NCI-H2171 treated with DMSO at 0.1 percent for 48 hours (cell line): ENCODE results near the gene INPP5A.
"Not testable (repeated sequence)": the region's sequence is repeated elsewhere in the genome, so short reads cannot be mapped to it uniquely, and the experiment has no call there.

Experiments
- DNase-seq: peaks from one replicate; lab custom pipeline; 2025; lab: John Stamatoyannopoulos, UW

The INPP5A gene

DNA sequence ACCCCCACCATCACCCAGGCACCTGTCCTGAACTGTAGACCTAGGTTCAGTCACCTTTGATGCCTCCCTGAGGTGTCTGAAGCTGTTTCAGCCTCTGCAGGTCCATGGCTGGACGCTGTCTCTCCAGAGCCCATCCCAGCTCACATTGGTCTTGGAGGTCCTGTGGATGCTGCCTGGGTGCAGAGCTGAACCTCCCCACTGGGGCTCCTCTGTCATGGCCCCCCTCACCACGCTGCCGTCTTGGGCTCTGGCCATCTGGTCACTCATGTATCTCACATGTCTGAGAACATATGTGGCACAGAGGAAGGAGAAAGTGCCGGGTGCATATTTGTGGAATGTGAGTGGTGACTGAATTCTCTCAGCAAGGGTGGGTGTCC is 139.5 kb downstream of the INPP5A start:
- DNase-seq = no peak

DNA sequence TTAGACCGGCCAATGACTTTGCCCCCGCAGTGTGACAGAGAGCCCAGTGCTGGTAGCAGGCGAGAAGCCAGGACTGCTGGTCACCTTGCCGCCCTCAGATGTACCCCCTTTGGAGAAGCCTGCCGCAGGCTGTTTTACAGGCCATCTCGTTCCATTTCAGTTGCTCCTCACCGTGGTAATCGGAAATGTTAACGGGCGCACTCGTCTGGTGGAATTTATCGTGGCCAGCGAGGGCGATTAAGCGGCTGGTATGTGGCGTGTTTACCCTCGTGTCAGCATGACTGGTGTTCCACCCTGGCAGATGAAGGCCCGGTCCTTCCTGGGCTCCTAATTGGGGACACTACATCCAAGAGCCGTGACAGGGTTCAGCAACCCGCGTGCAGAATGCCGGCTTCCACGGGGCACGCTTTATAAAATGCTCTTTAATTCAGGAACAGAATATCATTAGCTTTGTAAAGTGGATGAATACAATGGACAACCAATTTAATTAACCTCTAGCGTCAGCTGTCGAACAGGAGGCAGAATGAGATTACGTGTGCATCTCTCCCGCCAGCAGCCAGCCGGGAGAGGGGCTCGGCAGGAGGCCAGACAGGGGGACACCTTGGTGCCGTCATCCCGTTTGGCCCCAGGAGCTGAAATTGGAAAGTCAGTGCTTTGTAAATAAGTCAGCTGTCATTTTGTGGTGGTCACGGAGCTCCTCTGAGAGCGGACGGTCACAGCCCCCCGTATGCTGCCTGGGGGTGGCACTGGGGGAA is 140.1 kb downstream of the INPP5A start:
- no peak for DNase-seq

DNA sequence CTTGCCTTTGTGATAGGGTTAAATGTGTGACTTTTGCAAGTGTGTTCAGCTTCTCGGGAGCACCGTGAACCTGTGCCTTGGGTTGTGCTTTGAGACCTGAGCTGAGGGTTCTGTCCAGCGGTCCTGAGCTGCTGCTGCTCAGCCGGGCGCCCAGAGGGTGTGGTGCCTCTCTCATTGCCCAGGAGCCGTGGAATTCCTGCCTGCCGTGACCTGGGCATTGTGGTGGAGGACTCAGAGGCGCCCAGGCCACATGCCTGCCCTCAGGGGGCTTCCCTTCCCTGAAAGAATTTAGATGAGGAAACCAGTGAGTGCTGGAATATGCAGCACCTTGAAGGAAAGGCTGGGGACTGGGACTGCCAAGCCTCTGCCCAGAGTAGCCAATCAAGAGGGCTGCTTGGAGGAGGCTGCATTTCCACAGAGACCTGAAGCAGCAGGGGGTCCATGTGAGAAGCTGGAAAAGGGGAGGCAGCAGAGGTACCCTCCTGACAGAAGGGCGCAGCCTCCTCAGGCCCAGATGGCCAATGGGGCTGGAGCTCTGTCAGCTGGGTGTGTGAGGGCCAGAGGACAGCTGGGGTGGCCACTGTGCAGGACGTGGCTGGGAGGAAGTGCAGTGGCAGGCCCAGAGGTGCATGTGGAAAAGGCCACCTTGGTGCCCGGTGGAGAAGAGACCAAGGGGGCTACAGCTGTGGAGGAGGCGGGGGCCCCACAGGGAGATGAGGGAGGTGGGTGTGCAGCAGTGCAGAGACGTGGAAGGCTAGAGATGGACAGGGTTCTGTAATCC is 141.0 kb downstream of the INPP5A start:
- DNase-seq = no peak

DNA sequence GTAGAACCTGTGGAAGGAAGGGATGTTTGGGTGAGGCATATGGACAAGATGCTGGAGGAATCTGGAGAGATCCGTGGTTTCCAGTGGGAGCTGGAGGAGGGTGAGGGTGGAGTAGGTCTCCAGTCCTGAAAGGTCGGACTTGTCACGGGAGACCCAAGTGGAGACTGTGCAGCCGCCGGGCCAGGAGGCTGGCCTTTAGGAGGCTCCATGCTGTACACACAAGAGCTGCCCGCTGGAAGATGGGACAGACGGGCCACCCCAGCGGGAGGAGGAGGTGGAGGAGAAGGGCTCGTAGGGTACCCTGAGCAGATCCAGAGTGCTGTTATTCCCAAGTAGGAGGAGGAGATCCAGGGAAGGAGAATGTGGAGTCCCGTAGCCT is 141.6 kb downstream of the INPP5A start:
- no peak for DNase-seq

DNA sequence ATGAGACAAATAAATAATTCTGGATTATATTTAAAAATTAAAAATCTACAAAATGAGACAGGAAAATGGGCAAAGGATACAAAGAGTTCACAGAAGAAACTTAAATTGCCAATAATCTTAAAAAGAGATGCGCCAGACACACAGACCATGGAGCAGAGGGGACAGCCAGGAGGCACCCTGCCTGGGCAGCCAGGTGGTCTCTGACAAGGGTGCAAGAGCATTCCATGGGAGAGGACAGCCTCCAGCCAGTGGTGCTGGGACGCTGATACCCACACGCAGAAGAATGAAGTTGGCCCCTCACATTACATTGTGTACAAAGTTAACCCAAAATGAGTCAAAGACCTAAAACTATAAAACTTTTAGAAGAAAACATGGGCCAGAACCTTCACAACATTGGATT is 142.1 kb downstream of the INPP5A start:
- DNase-seq = no peak

DNA sequence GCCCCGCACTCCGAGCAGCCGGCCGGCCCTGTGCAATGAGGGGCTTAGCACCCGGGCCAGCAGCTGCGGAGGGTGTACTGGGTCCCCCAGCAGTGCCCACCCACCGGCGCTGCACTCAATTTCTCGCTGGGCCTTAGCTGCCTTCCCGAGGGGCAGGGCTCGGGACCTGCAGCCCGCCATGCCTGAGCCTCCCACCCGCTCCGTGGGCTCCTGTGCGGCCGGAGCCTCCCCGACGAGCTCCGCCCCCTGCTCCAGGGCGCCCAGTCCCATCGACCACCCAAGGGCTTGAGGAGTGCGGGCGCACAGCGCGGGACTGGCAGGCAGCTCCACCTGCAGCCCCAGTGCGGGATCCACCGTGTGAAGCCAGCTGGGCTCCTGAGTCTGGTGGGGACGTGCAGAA is 143.2 kb downstream of the INPP5A start:
- DNase-seq = not testable (repeated sequence)

DNA sequence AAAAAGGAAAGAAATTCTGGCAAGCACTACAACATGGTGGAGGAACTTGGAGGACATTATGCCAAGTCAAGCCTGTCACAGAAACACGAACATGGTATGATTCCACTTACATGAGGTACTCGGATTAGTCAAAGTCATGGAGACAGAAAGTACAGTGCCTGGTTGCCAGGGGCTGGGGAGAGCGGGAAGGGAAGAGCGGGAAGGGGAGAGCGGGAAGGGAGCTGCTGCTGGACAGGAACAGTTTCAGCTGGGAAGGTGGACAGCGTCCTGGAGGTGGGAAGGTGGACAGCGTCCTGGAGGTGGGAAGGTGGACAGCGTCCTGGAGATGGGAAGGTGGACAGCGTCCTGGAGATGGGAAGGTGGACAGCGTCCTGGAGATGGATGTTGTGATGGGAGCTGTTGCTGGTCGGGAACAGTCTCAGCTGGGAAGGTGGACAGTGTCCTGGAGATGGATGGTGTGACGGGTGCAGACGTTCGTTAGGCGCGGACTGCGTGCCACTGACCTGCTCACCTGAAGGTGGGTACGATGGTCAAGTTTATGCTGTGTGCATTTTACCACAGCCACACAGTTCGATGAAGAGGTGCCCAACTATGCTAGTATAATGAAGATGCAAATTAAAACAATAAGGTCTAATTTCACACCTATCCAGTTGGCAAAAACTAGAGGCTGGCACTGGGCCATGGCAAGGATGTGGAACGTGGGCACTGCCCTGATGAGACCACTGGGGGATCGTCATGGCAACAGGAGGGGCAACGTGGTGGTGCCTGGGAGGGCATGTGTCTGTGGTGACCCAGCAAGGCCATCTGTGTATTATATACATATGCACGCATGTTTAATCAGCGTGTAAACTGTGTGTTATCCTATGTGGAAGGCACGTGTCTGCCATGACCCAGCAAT is 144.5 kb downstream of the INPP5A start:
- no peak for DNase-seq

DNA sequence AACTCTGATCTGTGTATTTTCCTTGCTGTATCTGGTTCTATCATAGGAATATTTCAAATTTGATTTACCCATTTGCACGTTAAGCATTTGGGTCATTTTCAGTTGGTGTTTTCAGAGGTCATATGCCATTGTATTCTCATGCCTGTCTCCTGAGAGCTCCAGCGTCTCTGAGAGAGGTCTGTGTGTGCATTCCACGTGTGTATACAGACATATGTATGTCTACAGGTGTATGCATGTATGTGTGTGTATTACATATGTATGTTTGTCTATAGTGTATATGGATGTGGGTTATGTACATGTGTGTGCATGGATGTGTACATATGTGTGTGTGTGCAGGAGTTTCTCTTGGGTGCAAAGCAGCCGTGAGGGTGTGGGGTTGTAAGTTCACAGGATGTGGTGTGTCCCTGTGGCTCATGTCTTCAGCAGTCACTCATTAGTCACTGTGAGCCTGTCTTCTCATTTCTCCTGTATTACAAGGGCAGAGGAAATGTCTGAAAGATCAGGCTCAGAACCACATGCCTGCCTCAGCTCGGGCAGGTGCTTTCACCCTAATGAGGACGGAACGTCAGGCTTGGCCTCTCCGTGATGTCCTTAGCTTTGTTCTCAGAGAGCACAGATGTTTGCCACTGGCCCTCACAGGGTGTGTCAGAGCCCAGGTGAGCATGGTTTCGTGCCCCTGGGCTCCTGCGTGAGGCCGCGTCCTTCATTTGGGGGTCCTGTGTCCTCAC is 146.7 kb downstream of the INPP5A start:
- no peak for DNase-seq

DNA sequence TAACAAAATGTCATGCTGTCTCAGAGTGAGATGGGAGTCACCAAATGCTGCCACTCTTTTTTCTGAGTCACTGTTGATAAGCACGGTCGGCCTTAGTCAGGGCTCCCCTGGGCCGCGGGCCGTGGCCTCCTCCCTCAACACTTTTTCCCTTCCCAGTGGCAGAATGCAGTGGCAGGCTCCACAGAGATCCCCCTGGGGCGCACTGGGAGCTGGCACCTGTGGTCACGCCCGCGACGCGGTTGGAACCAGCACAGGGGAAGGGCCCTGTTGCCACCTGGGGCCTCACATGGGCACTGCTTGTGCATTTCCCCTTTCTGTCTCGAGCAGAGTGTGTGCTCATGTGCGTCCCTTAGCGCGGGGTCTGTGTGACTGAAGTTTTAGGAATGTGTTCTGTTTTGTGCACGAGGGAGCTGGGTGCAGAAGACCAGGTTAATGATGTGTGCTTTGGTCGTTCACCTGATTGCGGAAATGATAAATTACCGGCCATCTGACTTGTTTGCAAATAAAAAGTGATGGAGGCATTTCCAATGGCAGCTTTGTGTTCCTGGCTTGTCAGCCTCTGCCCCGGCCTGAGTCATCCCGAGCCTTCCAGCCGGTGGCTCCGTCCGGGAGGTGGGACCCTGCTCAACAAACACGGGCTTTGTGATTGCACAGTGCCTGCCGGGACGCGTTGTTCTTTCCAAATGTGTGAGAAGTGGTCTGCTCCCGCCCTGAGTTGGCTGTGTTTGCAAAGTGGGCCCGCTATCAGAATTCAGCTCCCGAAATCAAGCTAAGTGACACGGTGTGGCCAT is 147.7 kb downstream of the INPP5A start:
- no peak for DNase-seq

DNA sequence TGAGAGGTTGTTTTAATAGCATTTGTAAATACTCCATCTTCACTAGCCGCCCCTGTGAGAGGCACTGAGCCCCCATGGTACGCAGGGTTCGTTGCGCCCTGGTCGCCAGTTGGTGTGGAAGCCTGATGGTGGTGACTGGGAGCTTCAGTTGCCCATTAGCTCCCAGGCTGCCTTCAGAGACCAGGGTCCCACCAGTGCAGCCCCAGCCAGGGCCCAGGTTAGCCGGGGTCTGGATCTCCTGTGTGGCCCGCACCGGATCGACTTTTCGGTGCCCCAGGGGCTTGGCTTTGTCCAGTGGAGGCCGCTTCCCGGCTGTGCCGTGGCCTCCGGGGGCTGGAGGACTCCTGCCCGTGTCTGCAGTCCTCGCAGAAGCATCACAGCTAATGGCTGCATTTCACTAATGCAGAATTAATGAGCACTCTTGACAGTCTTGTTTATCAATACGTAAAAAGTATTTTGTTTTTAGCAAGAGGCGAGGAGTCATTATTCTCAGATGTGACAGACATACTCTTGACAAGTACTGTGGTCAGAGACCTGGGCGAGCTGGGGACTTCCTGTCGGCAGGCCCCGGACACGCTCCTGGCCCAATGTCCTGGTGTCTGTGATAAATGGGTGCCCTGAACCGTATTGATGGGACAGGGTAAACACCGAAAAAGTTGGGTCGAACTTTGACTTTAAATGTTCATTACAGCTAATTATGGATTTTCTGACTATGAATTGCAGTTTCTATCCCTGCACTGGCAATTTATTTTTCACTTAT is 148.5 kb downstream of the INPP5A start:
- DNase-seq = no peak

DNA sequence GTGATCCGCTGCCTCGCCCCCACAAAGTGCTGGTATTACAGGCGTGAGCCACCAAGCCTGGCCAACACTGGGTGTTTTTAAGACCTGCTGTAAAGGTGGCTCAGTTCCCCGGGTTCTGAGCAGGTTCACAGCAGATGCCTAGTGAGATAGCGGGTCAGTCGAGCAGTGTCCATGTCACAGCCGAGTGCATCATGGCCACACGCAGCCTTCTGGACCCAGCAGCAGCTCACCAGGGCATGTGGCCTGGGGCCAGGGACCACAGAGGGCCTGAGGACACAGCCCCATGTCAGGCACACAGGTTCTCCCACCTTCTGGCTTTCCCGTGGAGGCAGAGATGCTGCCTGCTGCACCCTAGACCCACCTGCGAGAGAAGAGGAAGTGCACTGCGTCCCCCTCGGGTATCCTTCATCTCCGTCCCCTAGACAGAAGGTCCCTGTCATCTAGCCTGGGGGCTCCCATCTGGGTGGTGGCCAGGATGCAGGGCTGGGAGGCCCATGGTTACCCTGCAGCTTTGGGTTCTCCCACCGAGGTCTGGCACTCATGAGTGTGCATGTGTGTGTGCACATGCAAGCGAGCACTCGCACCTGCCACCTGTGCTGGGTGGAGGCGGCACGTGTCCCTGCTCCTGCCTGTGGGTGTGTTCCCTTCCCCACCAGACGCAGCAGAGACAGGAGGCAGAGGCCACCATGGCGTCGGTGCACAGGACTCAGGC is 149.8 kb downstream of the INPP5A start:
- DNase-seq = no peak

DNA sequence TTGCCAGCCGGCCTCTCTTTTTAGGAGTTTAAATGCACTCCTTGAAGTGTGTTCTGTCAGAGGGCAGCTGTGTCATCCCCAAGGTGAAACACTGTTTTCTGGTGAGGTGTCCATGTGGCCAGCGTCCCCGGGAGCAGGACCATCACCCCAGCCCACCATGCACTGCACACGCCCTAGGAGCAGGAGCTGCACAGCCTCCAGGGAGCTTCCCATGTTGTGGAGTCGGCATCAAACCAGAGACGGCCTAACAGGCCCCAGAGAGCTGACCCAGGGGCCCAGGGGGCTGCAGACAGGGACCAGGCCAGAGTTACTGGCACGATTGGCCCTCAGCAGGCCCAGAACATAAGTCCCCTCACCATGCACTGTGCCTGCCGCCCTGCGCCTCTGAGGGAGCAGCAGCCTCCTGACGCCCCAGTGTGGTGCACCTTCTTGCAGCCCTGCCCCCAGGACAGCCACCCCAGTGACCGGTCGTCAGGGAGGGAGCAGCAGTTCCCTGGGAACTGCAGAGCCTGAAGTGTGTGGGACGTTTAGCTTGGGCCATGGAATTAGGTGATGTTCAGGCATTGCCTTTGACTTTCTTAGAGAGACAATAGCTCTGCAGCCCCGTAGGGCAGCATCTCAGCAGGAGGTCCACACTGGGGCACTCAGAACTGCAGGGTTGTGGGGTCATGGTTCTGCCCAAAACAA is 150.4 kb downstream of the INPP5A start:
- no peak for DNase-seq

DNA sequence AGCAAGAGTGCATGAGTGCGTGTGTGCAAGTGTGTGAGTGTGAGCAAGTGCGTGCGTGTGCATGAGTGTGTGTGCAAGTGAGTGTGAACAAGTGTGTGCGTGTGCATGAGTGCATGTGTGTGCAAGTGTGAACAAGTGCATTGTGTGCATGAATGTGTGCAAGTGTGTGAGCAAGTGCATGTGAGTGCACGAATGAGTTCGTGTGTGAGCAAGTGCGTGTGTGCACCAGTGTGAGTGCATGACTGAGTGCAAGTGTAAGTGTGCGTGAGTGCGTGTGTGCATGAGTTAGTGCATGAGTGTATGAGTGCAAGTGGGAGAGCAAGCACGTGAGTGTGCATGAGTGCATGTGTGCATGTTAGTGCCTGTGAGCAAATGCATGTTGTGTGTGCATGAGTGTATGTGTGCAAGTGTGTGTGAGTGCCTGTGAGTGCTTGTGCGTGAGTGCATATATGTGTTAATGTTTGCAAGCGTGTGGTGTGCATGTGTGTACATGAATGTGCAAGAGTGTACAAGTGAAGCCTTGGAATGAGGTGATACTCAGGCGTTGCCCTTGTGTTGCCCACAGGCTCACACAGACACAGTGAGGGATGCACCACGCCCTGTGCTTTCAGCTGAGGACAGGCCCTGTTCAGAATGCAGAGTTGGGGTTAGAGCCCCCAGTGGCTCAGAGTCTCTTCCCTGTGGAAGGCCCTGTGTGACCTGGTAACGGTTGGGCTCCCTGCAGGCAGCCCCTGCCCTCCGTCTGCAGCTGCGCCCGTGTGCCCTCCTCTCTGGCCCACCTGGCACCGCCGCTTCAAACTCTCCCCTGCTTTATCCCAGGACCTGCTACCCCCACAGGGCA is 151.2 kb downstream of the INPP5A start:
- DNase-seq = no peak

DNA sequence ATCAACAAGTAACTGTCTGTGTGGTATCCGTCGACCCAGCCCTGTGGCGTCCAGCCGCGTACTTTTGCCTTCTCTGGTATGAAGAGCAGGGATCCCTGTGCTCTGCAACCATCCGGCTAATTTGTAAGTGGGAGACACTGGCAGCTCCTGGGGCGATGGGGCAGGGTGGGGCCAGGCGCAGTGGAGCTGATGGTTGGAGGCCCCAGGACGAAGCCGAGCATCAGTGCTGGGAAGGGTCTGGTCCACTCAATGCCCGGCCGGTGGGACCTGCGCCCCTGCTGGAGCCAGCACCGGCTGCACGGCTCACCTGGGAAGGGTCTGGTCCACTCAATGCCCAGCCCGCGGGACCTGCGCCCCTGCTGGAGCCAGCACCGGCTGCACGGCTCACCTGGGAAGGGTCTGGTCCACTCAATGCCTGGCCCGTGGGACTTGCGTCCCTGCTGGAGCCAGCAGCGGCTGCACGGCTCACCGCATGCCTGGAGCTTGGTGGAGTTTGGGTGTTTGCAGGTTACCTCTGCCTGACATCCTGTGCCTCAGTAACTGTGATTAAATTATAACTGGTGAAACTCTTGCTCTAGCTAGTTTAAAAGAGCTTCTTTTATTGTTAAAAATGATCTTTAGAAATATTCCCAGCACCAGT is 152.3 kb downstream of the INPP5A start:
- no peak for DNase-seq

DNA sequence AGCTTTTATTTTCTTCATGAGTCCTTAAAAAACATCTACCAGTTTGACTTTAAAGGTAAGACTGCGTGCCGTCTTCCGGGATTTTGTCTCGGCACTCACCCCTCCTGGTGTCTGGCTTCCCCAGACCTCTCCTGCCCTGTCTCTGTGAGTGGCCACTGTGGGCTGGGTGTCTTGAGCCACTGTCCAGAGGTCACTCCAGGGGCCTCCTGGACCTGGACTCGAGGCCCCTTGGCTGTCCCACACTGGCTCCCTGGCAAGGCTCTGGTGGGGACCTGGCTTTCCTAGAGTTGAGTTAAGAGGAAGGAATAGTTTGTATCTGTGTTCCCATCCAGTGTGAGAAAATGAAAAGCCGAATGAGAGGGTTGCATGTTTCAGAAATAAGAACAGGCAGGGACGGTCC is 152.8 kb downstream of the INPP5A start:
- DNase-seq = no peak

DNA sequence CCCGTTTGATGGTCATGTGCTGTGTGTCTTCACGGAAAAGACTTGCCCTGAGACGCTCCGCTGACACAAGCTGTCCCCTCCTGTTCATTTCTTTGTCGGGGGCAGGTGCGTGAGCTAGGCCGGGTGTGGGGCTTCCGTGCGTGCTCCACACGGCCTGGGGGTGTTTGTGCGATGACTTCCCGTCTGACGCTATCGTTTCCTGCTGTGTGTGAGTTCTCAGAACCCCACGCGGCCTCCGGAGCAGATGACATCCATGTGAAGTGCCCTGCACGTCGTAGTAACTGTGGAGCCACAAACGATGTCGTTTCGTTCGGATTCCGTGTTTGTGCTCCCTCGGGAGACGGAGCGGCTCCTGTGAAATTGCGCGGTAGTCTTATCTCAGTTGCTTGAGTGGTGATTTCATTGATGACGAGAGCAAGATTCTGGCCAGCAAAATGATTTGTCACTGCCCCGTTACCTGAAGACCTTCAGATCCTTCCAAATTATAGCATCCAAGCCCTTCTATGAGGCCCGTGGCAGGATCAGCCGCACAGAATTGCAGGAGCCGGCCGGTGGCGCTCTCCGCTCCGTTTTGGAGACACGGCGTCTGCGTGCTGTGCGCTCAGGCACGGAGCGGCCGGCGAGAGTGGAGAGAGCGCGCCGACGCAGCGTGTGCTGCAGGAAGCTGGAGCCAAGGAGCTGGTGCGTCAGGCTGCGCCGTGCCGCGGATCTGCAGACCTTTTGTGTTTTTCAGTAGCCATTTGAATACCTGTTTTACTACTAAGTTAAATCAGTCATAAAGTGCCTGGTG is 153.4 kb downstream of the INPP5A start:
- no peak for DNase-seq

DNA sequence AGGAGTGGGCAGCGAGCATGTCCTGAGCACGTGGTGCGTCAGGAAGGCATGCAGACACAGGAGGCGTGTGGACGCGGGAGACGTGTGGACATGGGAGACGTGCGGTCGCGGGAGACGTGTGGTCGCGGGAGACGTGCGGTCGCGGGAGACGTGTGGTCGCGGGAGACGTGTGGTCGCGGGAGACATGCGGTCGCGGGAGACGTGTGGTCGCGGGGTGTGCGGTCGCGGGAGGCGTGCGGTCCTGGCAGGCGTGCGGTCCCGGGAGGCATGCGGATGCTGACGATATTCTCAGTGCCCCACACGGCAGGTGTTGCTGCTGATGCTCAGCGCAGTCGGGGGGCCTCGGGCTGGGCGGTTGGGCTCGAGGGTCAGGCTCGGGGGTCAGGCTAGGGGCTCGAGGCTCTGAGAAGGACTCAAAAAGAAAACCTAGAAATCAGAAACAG is 154.1 kb downstream of the INPP5A start:
- DNase-seq = no peak
